ENCODE results near the gene NMBR.
"Not testable (repeated sequence)": the region's sequence is repeated elsewhere in the genome, so short reads cannot be mapped to it uniquely, and the experiment has no call there.

DNA sequence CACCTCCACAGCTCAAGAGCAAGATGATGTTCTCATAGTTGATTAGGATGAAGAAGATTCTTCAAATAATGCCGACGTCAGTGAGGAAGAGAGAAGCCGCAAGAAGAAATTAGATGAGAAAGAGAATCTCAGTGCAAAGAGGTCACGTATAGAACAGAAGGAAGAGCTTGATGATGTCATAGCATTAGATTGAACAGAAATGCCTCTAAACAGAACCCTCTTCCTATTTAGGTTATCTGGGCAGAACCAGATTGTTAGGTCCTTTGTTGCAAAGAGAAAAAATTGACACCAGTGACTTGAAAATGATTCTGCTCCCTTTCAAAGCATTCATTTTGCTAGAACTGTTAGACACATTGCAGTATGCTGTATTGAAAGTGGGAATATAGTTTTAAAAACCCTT is 84.1 kb downstream of the NMBR start:
- TF ChIP-seq, protein P1, sequence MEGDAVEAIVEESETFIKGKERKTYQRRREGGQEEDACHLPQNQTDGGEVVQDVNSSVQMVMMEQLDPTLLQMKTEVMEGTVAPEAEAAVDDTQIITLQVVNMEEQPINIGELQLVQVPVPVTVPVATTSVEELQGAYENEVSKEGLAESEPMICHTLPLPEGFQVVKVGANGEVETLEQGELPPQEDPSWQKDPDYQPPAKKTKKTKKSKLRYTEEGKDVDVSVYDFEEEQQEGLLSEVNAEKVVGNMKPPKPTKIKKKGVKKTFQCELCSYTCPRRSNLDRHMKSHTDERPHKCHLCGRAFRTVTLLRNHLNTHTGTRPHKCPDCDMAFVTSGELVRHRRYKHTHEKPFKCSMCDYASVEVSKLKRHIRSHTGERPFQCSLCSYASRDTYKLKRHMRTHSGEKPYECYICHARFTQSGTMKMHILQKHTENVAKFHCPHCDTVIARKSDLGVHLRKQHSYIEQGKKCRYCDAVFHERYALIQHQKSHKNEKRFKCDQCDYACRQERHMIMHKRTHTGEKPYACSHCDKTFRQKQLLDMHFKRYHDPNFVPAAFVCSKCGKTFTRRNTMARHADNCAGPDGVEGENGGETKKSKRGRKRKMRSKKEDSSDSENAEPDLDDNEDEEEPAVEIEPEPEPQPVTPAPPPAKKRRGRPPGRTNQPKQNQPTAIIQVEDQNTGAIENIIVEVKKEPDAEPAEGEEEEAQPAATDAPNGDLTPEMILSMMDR (IDR thresholded peaks at IDR 0.05): not testable (repeated sequence)
- TF ChIP-seq POLR2AphosphoS5, EP300 (IDR thresholded peaks at IDR 0.05): not testable (repeated sequence)

All from suprapubic skin (tissue), 4 donors.